NCI-H774 (cell line): ENCODE results near the gene SOX6.

Experiments used
- DNase-seq: peaks from one replicate; lab custom pipeline; 2025; lab: John Stamatoyannopoulos, UW

Gene SOX6

DNA sequence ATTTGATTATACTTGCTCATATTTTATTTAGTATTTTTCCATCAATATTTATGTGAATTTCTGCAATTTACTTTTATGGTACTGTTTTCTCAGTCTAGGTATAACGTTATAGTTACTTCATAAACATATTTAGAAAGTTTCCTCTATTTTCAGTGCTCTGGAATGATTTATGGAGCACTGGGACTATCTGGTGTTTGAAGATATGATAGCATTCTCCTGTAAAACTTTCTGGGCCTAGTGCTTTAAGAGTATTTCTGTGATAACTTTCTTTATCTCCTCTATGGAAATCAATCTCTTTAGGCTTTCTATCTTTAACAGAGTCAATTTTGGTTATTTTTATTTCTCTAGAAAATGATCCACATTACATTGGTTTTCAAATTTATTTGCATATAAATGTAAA is 85.1 kb downstream of the SOX6 start:
- DNase-seq, result no peak

DNA sequence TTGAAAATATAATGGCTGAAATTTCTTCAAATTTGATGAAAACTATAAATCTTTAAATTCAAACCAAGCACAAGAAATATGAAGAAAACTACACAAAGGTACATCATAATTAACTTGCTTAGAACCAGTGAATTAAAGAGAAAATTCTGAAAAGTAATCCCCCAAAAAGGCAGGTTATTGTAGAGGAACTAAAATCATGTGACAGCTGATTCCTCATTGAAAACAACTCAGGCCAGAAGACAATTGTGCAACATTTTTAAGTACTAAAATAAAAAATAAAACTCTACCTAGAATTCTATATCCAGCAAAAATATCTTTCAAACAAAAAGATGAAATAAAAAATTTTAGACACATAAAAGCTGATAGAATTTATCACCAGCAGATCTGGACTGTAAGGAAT is 90.3 kb downstream of the SOX6 start:
- no peak for DNase-seq

- no peak for DNase-seq
Measured at GRCh38 chr11:16265022-16265421, 91.3 kb downstream of the SOX6 start.

- DNase-seq, result no peak
Measured at GRCh38 chr11:16262645-16262955, 93.7 kb downstream of the SOX6 start.

DNA sequence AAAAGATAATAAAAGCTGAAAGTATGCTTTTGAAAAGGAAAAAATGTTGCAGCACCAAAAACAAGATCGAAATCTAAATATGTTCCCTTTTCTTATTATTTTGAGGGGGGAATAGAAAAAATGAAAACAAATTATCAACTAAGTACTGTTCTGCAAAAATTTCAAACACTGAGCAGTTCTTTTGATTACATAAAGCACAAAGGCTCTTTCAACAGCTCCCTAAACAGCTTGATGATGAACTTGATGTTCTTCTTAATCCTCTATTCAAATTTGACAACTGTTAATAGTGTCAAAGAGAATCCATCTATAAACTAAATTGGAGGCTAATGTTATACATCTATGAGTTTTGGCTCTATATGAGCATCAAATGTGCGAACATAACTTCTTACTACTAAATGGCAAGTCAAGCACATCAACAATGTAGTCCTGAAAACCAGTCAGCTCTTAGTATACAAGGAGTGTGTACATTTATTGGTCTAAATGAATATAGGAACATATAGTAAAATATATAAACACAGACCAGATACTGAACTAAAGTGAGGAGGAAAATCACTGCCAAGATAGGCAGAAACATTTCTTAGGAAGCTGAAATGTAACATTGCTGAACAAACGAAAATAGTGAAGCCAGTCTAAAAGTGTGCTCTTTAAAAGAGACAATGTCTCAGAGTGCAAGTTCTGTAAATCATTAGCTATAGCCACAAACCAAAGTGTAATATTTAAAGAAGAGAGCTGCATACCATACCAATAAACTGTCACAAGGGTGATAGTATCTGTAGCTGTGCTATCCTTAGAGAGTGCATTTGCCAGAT is 94.3 kb downstream of the SOX6 start:
- no peak for DNase-seq

- DNase-seq, result no peak
Measured at GRCh38 chr11:16252373-16252772, 104.0 kb downstream of the SOX6 start.

- DNase-seq, result no peak
Measured at GRCh38 chr11:16248248-16248647, 108.1 kb downstream of the SOX6 start.

GRCh38 chr11:16242806-16243205 is 113.5 kb downstream of the SOX6 start:
- DNase-seq, result no peak

- no peak for DNase-seq
Measured at GRCh38 chr11:16240687-16241086, 115.7 kb downstream of the SOX6 start.

GRCh38 chr11:16239141-16240105 is 116.9 kb downstream of the SOX6 start:
- no peak for DNase-seq

DNA sequence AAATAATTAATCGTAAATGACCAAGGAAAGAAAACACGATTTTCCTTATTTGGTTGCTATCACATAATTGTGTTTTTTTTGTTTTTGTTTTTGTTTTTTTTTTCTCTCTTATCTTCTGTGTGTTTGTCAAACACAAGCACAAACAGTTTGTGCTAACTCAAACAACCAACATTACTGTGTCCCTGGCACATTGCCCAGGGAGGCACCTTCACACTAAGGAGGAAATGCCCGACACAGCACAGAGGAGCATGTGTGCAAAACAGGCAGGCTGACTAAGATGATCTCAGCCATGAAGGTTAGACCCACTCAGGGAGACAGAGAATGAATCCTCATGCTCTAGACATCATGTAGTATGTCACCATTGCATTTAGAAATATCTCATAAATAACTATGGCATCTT is 130.1 kb downstream of the SOX6 start:
- peak; percentile 90 for DNase-seq

- no peak for DNase-seq
Measured at GRCh38 chr11:16225623-16226022, 130.7 kb downstream of the SOX6 start.

DNA sequence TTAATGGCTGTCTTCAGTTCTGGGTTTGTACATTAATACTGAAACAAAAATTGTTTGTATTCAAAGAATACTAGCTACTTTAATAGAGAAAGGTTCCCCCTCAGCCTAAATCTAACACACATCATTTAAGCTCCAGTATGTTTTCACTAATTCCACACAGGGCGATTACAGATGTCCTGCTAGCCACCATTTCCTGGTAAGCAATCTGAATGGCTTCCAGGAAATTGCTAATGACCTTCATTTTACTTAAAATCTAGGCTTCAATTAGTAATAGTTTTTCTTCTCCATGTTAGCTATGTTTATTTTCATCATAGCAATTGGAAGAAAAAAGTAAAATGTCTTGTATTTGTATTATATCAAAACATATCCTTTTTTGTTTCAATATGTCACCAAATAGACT is 132.8 kb downstream of the SOX6 start:
- DNase-seq, result no peak

DNA sequence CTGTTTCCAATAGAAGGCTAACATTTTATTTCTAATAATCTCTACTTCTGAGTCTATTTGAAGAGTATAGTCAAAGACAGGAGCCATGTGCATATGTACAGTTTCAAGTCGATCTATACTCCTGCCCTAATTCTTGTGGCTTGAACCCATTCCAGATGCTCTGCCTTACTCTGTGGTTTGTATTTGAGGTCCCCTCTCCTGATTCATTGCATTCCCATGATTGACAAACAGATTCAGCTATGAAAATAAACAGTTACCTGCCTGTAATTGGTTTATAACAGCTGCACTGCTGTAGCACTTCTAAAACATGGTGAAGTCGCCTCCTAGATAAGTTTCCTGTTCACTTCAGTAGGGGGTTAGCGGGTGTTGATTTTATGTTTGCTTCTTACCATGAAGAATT is 138.7 kb downstream of the SOX6 start:
- no peak for DNase-seq

- no peak for DNase-seq
Measured at GRCh38 chr11:16216831-16217230, 139.5 kb downstream of the SOX6 start.

- no peak for DNase-seq
Measured at GRCh38 chr11:16215352-16215751, 141.0 kb downstream of the SOX6 start.

DNA sequence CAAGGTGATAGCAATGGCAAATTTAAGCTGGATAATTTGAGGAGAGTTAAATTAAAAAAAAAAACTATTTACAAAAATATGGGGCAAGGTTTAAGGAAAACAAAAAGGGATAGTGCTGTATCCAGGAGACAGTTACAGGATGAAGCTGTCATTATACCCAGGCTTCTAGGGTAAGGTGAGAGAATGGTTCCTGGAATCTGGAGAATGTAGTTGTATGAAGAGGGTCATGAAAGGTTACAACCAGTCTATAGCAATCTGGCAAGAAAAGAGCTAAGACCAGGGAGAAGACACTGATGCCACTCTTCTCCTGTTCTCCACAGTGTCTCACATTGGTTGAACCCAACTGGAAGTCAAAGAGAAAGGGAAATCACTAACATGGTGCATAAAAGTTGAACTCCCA is 144.9 kb downstream of the SOX6 start:
- no peak for DNase-seq

DNA sequence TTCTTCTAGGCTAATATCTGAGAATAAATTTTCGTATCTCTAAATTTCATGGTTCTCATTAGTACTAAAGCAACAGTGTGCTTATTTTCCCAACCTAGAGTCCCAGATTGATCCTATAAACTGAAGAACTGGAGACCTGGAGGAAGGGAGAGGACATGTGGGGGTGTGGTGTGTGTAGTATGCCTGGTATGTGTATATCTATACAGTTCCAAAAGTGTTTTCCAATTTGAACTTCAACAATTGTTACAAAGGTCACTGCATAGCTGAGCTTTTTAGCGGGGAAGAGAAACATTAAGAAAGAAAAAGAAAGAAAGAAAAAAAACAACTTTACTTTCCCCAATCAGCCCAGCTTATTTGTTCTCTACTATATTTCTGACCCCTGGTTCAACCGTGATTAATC is 152.1 kb downstream of the SOX6 start:
- DNase-seq, result no peak

DNA sequence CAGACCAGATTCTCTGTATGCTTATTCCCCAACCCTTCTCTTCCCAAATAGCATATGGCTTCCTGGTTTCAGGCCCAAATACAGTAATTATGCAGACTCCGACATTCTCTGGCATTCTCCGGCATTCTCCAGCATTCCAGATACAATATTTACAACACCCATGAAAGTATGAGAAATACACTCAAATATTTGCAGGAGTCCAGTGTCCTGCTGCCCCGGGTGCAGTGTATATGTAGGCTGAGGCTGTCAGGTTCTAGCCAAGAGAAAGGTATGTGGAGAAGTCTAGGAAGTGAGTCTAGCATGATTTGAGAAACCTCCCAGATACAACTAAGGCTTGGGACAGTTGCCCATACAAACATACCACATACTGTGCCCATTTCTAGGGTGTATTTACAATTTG is 160.7 kb downstream of the SOX6 start:
- no peak for DNase-seq

DNA sequence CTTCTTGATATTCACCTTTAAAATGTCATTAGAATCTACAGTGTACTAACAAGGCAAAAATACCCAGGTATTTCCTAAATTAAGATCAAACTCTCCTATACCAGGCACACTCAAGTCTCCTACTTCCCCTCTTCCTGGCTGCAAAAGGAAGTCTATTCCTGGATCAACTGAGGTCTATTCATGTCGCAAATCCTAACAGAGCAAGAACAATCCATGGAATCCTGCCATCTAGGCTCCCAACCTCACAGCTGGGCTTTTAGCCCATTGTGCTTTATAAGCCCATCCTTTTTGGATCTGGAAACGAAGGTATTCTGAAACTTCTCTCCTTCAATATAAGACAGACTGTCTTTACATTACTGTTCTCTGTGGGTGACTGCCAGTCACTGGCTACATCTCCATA is 161.8 kb downstream of the SOX6 start:
- DNase-seq, result no peak

DNA sequence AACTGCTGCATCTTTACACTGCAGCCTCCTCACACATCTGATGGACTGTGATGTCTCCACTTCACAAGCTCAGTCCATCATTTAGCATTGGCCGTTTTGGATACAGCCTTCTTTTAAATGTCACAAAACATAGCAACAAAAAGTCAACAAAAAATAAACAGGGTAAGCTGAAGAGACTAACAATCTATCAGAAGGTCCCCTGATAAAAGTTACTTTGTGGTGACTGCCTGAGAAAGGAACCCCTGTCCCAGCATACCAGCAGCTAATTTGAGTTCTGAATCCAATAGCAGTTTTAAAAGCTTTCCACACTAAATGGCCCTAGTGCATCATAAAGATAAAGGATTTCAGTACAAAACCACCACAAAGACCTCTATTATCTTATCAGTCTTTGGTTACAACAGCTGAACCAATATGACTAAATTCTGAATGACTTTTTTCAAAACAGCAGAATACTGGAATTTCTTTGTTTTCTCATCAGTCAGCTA is 162.4 kb downstream of the SOX6 start:
- DNase-seq, result no peak

- no peak for DNase-seq
Measured at GRCh38 chr11:16191868-16192240, 164.5 kb downstream of the SOX6 start.

- no peak for DNase-seq
Measured at GRCh38 chr11:16191212-16191867, 165.0 kb downstream of the SOX6 start.
